CD4-positive, alpha-beta T cell (primary cell): ENCODE measurements around the gene PACSIN1. TPM values are rescaled to one million over a fixed set of nuclear protein-coding genes. Genes with fewer than 3 reads are reported as not detected.

Experiments used
- ATAC-seq: fragments of 200-7000 bp; cut with Tn5 transposase; one replicate; pipeline ENCODE4 v1.10.0; 2022; ENCODE audit warnings: mild to moderate bottlenecking; ENCODE audit not compliant: poor library complexity
- CTCF ChIA-PET: fragments of 350-600 bp; sonication (Branson Sonifier 250); formaldehyde crosslinking; loops from one replicate; lab custom pipeline; 2021; ENCODE audit warnings: antibody characterized with exemption, inconsistent platforms; lab: Charles Lee
- POLR2A ChIA-PET: fragments of 350-600 bp; sonication (Branson Sonifier 250); formaldehyde crosslinking; loops from one replicate; lab custom pipeline; 2021; ENCODE audit warnings: antibody characterized with exemption, inconsistent platforms; lab: Charles Lee
- DNase-seq, 14 experiments: peaks; one replicate each; pipeline ENCODE4 v3.0.0-alpha.2; 2013 to 2020; ENCODE audit warnings: mixed read lengths in 2 of 14
- H3K27ac ChIP-seq, 2 donors: one replicate each; pipeline versions ENCODE4 v1.5.1 to v1.7.0; 2013; ENCODE audit warnings: low read length in 2 of 2, low read depth in 1 of 2, mild to moderate bottlenecking in 1 of 2
- H3K27me3 ChIP-seq, 2 experiments: 1 replicate in 1 of 2; 2 replicates in 1 of 2; pipeline versions ENCODE4 v1.6.1 to v1.7.0; 2013; ENCODE audit warnings: low read length in 2 of 2, control low read depth in 1 of 2, mild to moderate bottlenecking in 1 of 2, moderate library complexity in 1 of 2; ENCODE audit not compliant: insufficient read depth in 2 of 2, control insufficient read depth in 1 of 2
- H3K36me3 ChIP-seq: one replicate; pipeline ENCODE4 v1.6.1; 2013; ENCODE audit warnings: low read length, control low read depth; ENCODE audit not compliant: insufficient read depth
- H3K4me1 ChIP-seq: one replicate; pipeline ENCODE4 v1.6.1; 2013; ENCODE audit warnings: low read length, control low read depth; ENCODE audit not compliant: insufficient read depth
- H3K4me3 ChIP-seq: one replicate; pipeline ENCODE4 v1.5.1; 2013; ENCODE audit warnings: mild to moderate bottlenecking, low read length, moderate library complexity
- H3K9me3 ChIP-seq, 2 experiments: 1 replicate in 1 of 2; 2 replicates in 1 of 2; pipeline versions ENCODE4 v1.6.1 to v1.7.0; 2013; ENCODE audit warnings: low read length in 2 of 2, mild to moderate bottlenecking in 2 of 2, control low read depth in 1 of 2, moderate library complexity in 1 of 2; ENCODE audit not compliant: control insufficient read depth in 1 of 2, insufficient read depth in 1 of 2
- H3K27ac Mint-ChIP-seq: one replicate; pipeline ENCODE4 v1.8.0; 2020; ENCODE audit warnings: mixed read lengths
- H3K27me3 Mint-ChIP-seq: one replicate; pipeline ENCODE4 v1.8.0; 2021; ENCODE audit warnings: mixed read lengths
- H3K36me3 Mint-ChIP-seq: one replicate; pipeline ENCODE4 v1.8.0; 2021; ENCODE audit warnings: low read depth, mixed read lengths
- H3K4me1 Mint-ChIP-seq: one replicate; pipeline ENCODE4 v1.8.0; 2021; ENCODE audit warnings: low read depth, mixed read lengths
- H3K4me3 Mint-ChIP-seq: one replicate; pipeline ENCODE4 v1.8.0; 2020; ENCODE audit warnings: mild to moderate bottlenecking, mixed read lengths
- H3K9me3 Mint-ChIP-seq: one replicate; pipeline ENCODE4 v1.8.0; 2020; ENCODE audit warnings: mixed read lengths
- CTCF ChIP-seq: fragments of 200-600 bp; IDR thresholded peaks from one replicate; pipeline ENCODE4 v1.8.0; 2022; ENCODE audit warnings: antibody characterized with exemption, mild to moderate bottlenecking
- intact Hi-C, 2 experiments: fragments of 100-400 bp; cut with DNase I in 1 of 2; cut with micrococcal nuclease in 1 of 2; formaldehyde crosslinking; loops; one replicate each; pipeline versions ENCODE4 v1.15.1 to v1.9.0; 2023 to 2025; cut with DNase I, micrococcal nuclease
- total RNA-seq, 174 experiments: library from RNA in 2 of 174; stranded (reverse) in 2 of 174; gene quantifications; one replicate each; pipeline ENCODE4 v1.2.3 and lab custom pipeline; 2021 to 2026

The PACSIN1 gene
- total RNA-seq, 2 experiments from 2014 or later = 1.3 to 1.4 TPM

- TF ChIP-seq CTCF = no peak
- intact Hi-C loops = no loop called here
- ATAC-seq = no peak
- Histone ChIP-seq H3K4me1 (no peaks in the 10 kb centered on the region), H3K27ac (no peak overlapping the region), H3K4me3 (no peak overlapping the region), H3K9me3 (peaks cover 0 to 3% of the 10 kb centered on the region in 2 experiments), H3K36me3 (no peaks in the 10 kb centered on the region), H3K27me3 (no peaks in the 10 kb centered on the region)
- Mint-ChIP-seq H3K27me3 (no peaks in the 10 kb centered on the region), H3K9me3 (no peaks in the 10 kb centered on the region), H3K36me3 (no peaks in the 10 kb centered on the region), H3K27ac (no peak overlapping the region), H3K4me3 (no peak overlapping the region), H3K4me1 (peaks cover 6% of the 10 kb centered on the region)
- ChIA-PET POLR2A (no interaction called here), CTCF (no interaction called here)
- no peak for DNase-seq
Observed at GRCh38 chr6:34572585-34572984, 106.7 kb downstream of the PACSIN1 start.

- Histone ChIP-seq H3K9me3 (peaks cover 0 to 3% of the 10 kb centered on the region in 2 experiments), H3K4me1 (no peaks in the 10 kb centered on the region), H3K4me3 (no peak overlapping the region), H3K27me3 (no peaks in the 10 kb centered on the region), H3K27ac (no peak overlapping the region), H3K36me3 (no peaks in the 10 kb centered on the region)
- DNase-seq = no peak
- H3K4me3 Mint-ChIP-seq = no peak overlapping the region
- no peak for ATAC-seq
- H3K4me1 Mint-ChIP-seq = peaks cover 6% of the 10 kb centered on the region
- ChIA-PET CTCF (no interaction called here), POLR2A (no interaction called here)
- H3K36me3 Mint-ChIP-seq = no peaks in the 10 kb centered on the region
- no peak overlapping the region for H3K27ac Mint-ChIP-seq
- intact Hi-C loops = no loop called here
- no peak for TF ChIP-seq CTCF
- H3K27me3 Mint-ChIP-seq = no peaks in the 10 kb centered on the region
- no peaks in the 10 kb centered on the region for H3K9me3 Mint-ChIP-seq
Observed at GRCh38 chr6:34573567-34574183, 107.8 kb downstream of the PACSIN1 start.

- H3K27me3 ChIP-seq = no peaks in the 10 kb centered on the region
- Mint-ChIP-seq H3K36me3 (no peaks in the 10 kb centered on the region), H3K9me3 (no peaks in the 10 kb centered on the region), H3K27me3 (no peaks in the 10 kb centered on the region), H3K4me1 (peaks cover 6% of the 10 kb centered on the region), H3K4me3 (no peak overlapping the region), H3K27ac (no peak overlapping the region)
- no peak overlapping the region for H3K4me3 ChIP-seq
- POLR2A ChIA-PET = no interaction called here
- H3K4me1 ChIP-seq = no peaks in the 10 kb centered on the region
- TF ChIP-seq CTCF = no peak
- DNase-seq (no peak), ATAC-seq (no peak)
- CTCF ChIA-PET = no interaction called here
- no peaks in the 10 kb centered on the region for H3K36me3 ChIP-seq
- H3K9me3 ChIP-seq = peaks cover 0 to 3% of the 10 kb centered on the region in 2 experiments
- no peak overlapping the region for H3K27ac ChIP-seq
- intact Hi-C loops = no loop called here
Observed at GRCh38 chr6:34574647-34575293, 108.9 kb downstream of the PACSIN1 start.
